ENCODE results near the gene CDH22. TPM values are rescaled to one million over a fixed set of nuclear protein-coding genes. Genes with fewer than 3 reads are reported as not detected.

CDH22 gene
- total and polyA plus RNA-seq, 11 donors, result 0.03 to 0.90 (median 0.48) TPM

DNA sequence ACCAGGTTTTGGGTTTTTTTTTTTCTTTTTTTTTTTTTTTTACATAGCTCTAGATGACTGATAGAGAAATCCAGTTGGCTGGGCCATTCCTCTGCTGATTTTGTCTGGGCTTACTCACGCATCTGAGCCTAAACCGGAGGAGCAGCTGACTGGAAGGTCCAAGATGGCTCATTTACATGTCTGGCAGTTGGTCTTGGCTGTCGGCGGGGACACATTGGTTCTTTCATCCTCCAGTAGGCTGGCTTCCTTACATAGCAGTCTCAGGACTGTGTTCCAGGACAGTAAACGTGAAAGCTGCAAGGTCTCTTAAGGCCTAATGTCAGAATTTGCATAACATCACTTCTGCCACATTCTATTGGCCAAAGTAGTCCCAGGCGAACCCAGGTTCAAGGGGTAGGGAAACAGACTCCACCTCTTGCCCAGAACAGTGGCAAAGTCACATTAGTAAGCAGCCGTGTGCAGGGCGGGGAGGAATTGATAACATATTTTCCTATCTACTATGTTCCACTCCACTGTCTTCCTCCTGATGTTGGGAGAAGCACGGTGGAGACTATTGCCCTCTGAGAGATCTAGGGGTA is 87.0 kb downstream of the CDH22 start:
- no peak for ATAC-seq
- Histone ChIP-seq H3K27ac (peak overlapping the region in 4 of 12 donors; percentile 82 to 89 (median 88)), H3K4me1 (peaks cover 0 to 33% (median 10%) of the 10 kb centered on the region in 12 donors), H3K36me3 (no peaks in the 10 kb centered on the region), H3K27me3 (peaks cover 0 to 23% (median under 1%) of the 10 kb centered on the region in 9 donors), H3K9me3 (no peaks in the 10 kb centered on the region), H3K4me3 (no peak overlapping the region)
- DNase-seq, result no peak
- intact Hi-C loops (cut with DNase I), result loop anchor here in 1 of 10 donors (5.0 kb wide), 1 partner anchor 49 kb away; no protein-coding TSS in a partner anchor
- no peak for TF ChIP-seq POLR2A (IDR thresholded peaks at IDR 0.05)
- TF ChIP-seq, protein P1, sequence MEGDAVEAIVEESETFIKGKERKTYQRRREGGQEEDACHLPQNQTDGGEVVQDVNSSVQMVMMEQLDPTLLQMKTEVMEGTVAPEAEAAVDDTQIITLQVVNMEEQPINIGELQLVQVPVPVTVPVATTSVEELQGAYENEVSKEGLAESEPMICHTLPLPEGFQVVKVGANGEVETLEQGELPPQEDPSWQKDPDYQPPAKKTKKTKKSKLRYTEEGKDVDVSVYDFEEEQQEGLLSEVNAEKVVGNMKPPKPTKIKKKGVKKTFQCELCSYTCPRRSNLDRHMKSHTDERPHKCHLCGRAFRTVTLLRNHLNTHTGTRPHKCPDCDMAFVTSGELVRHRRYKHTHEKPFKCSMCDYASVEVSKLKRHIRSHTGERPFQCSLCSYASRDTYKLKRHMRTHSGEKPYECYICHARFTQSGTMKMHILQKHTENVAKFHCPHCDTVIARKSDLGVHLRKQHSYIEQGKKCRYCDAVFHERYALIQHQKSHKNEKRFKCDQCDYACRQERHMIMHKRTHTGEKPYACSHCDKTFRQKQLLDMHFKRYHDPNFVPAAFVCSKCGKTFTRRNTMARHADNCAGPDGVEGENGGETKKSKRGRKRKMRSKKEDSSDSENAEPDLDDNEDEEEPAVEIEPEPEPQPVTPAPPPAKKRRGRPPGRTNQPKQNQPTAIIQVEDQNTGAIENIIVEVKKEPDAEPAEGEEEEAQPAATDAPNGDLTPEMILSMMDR (IDR thresholded peaks at IDR 0.05), result no peak
- 70 to 80% (median 75%) methylated on average over 9 of the region's 9 CpGs for WGBS, 4 donors

DNA sequence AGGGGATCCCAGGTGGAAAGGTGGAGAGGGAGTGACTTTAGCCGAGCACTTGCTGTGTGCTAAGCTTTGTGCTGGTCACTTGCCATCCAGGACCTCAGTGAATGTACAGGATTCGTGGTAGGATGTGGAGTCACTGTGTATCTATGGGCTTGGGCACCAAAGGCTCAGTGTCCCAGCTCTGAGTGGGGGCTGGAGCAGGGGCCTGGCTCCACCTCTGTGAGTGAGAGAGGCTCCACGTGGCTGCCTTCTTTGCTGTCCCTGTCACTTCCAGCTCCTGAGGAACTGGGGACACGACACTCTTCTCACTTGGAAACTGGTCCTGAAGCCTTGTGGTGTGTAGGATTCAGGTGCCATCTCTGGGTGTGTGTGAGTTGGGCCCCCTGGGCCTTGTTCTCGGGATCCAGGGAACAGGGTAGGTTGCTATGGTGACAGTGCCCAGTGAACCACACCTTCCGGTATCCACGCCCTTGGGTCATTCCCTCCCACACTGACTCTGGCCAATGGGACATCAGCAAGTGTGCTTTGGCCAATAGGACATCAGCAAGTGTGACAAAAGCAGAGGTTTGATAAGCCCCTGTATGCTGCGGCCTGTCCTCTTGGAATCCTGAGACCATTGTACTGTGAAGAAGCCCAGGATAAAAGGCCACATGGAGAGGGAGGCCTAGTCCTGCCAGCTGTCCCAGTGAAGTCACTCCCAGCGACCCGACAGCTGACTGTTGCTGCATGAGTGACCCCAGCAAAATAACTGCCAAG is 87.7 kb downstream of the CDH22 start:
- intact Hi-C loops (cut with DNase I), result loop anchor here in 1 of 10 donors (5.0 kb wide), 1 partner anchor 48 kb away; no protein-coding TSS in a partner anchor
- peak overlapping the region in 3 of 12 donors; percentile 47 to 89 (median 88) for H3K27ac ChIP-seq

DNA sequence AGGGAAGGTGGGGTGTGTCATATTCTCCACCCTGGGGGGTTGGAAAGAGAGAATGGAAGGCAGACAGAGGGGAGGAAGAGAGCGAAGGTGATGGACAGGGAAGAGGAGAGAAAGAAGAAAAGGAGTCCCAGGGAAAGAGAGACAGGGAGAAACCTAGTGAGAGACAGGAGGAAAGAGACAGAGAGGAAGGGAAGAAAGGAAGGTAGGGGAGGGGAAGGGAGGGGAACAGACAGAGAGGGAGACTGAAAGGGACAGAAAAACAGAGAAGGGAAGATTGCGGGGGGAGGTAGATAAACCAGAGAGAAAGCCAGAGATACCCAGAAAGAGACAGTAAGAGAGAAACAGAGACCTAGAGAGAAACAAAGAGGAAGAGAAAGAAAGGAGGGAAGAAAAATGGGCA is 88.4 kb downstream of the CDH22 start:
- Histone ChIP-seq H3K9me3 (no peaks in the 10 kb centered on the region), H3K4me1 (peaks cover 0 to 43% (median 10%) of the 10 kb centered on the region in 12 donors), H3K4me3 (no peak overlapping the region), H3K36me3 (no peaks in the 10 kb centered on the region), H3K27ac (no peak overlapping the region), H3K27me3 (peaks cover 0 to 14% (median 0%) of the 10 kb centered on the region in 9 donors)
- intact Hi-C loops (cut with DNase I), result loop anchor here in 1 of 10 donors (5.0 kb wide), 1 partner anchor 48 kb away; no protein-coding TSS in a partner anchor
- ATAC-seq, result no peak
- no peak for DNase-seq
- WGBS, 4 donors, result 39 to 84% (median 77%) methylated on average over 2 of the region's 2 CpGs
- no peak for TF ChIP-seq POLR2A (IDR thresholded peaks at IDR 0.05)
- TF ChIP-seq, protein P1 (IDR thresholded peaks at IDR 0.05), result no peak

More for the DNA sequence above, 87.7 kb downstream of the CDH22 start:
- no peaks in the 10 kb centered on the region for H3K36me3 ChIP-seq
- H3K9me3 ChIP-seq, result no peaks in the 10 kb centered on the region
- TF ChIP-seq, protein P1 (IDR thresholded peaks at IDR 0.05), result no peak
- no peak for TF ChIP-seq POLR2A (IDR thresholded peaks at IDR 0.05)
- peak in 1 of 5 donors; percentile 67 for DNase-seq
- peaks cover 0 to 16% (median 0%) of the 10 kb centered on the region in 9 donors for H3K27me3 ChIP-seq
- peak in 3 of 4 donors; percentile 35 to 64 (median 48) for ATAC-seq
- WGBS, 4 donors, result 54 to 73% (median 65%) methylated on average over 5 to 10 of the region's 10 CpGs
- H3K4me3 ChIP-seq, result no peak overlapping the region
- peaks cover 0 to 40% (median 10%) of the 10 kb centered on the region in 12 donors for H3K4me1 ChIP-seq

DNA sequence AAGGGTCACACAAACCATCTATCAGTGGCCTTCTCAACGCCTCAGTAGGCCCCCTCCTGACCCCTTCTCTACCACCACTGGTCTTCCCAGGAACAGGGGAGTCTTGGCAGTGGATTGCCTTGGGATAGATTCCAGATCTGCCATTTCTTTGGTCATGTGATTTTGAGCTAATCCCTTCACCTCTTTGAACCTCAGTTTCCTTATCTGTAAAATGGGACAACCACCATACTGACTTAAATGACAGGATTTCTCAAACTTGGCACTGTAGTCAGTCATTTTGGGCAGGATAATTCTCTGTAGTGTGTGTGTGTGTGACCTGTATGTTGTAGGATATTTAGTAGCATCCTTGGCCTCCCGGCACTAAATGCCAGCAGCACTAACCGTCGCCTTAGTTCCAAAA is 89.1 kb downstream of the CDH22 start:
- DNase-seq, result no peak
- Histone ChIP-seq H3K9me3 (no peaks in the 10 kb centered on the region), H3K27me3 (peaks cover 0 to 12% (median 0%) of the 10 kb centered on the region in 9 donors), H3K27ac (no peak overlapping the region), H3K36me3 (no peaks in the 10 kb centered on the region), H3K4me3 (no peak overlapping the region), H3K4me1 (peaks cover 0 to 43% (median 10%) of the 10 kb centered on the region in 12 donors)
- WGBS, 4 donors, result 84 to 96% (median 88%) methylated on average over 4 of the region's 4 CpGs
- TF ChIP-seq, protein P1 (IDR thresholded peaks at IDR 0.05), result no peak
- no peak for TF ChIP-seq POLR2A (IDR thresholded peaks at IDR 0.05)
- no peak for ATAC-seq
- intact Hi-C loops (cut with DNase I), result no loop called here
